Upper lobe of right lung (tissue), 1 donor: Measurements from ENCODE around the gene RACK1. TPM values are rescaled to one million over a fixed set of nuclear protein-coding genes. Genes with fewer than 3 reads are reported as not detected.
A peak's percentile ranks its signal among the peaks of the same experiment; 100 is the strongest.

Experiments
- ATAC-seq: fragments of 200-7000 bp; cut with Tn5 transposase; one replicate; pipeline ENCODE4 v1.9.1; 2020; ENCODE audit warnings: mild to moderate bottlenecking, moderate library complexity
- DNase-seq: peaks from one replicate; pipeline ENCODE4 v3.0.0-alpha.2; 2020
- H3K27ac ChIP-seq: fragments of 200-600 bp; one replicate; pipeline ENCODE4 v1.8.0; 2022
- H3K27me3 ChIP-seq: fragments of 200-600 bp; one replicate; pipeline ENCODE4 v1.8.0; 2022; ENCODE audit warnings: mild to moderate bottlenecking
- H3K36me3 ChIP-seq: fragments of 200-600 bp; one replicate; pipeline ENCODE4 v1.8.0; 2022
- H3K4me1 ChIP-seq: fragments of 200-600 bp; one replicate; pipeline ENCODE4 v1.8.0; 2022
- H3K4me3 ChIP-seq: fragments of 200-600 bp; one replicate; pipeline ENCODE4 v1.8.0; 2022; ENCODE audit warnings: mild to moderate bottlenecking
- H3K9me3 ChIP-seq: fragments of 200-600 bp; one replicate; pipeline ENCODE4 v1.8.0; 2022
- intact Hi-C: fragments of 100-400 bp; cut with DNase I; formaldehyde crosslinking; loops from one replicate; pipeline ENCODE4 v1.11.0; 2022
- total RNA-seq: library from RNA; stranded (reverse); fragmentation: NEBNext Ultra II Directional; extraction: Animal tissue kit (Norgen Biotek cat#: 25700); gene quantifications from one replicate; pipeline ENCODE4 v1.2.1, GENCODE V29; 2021
- TF ChIP-seq, protein P1 (sequence below): fragments of 200-600 bp; IDR thresholded peaks from one replicate; pipeline ENCODE4 v1.8.0; 2022; ENCODE audit warnings: antibody characterized with exemption
- donor health status: DM: no; HTN: yes; CAD: no; lungs with severe emphysema.

RACK1 gene
- total RNA-seq, 1 donor from 2014 or later: 1,155 TPM

DNA sequence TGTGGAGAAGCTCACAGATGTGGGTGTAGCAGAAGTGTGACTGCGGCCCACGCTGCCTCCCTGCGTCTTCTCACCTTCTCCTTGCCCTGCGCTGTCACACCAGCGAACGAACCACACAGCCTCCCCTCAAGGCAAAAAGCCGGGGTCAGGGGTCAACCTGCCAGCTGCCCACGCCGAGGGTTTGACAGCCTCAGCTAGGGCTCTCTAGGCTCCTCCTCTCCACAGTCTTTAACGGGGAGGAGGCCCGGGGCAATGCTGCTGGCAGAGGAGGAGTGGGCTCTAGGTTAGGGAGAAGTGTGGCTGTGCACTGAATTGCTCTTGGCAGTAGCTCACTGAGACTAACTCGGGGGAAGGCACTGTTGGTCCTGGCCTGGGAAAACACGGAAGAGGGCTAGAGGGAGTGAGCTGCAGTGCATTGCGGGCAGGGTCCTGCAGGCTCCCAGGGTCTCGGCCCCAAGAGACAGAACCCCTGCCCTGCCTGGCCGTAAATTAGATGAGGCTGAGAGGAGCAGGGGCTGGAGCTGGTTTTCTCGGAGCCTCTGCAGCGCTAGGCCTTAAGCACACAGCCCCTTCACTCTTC, 21.5 kb upstream of the RACK1 start:
- DNase-seq (no peak), ATAC-seq (no peak)
- TF ChIP-seq, protein P1, sequence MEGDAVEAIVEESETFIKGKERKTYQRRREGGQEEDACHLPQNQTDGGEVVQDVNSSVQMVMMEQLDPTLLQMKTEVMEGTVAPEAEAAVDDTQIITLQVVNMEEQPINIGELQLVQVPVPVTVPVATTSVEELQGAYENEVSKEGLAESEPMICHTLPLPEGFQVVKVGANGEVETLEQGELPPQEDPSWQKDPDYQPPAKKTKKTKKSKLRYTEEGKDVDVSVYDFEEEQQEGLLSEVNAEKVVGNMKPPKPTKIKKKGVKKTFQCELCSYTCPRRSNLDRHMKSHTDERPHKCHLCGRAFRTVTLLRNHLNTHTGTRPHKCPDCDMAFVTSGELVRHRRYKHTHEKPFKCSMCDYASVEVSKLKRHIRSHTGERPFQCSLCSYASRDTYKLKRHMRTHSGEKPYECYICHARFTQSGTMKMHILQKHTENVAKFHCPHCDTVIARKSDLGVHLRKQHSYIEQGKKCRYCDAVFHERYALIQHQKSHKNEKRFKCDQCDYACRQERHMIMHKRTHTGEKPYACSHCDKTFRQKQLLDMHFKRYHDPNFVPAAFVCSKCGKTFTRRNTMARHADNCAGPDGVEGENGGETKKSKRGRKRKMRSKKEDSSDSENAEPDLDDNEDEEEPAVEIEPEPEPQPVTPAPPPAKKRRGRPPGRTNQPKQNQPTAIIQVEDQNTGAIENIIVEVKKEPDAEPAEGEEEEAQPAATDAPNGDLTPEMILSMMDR: no peak
- H3K27ac ChIP-seq: no peak overlapping the region
- H3K4me3 ChIP-seq: no peak overlapping the region
- peaks cover 7% of the 10 kb centered on the region for H3K36me3 ChIP-seq
- no peaks in the 10 kb centered on the region for H3K9me3 ChIP-seq
- intact Hi-C loops: no loop called here
- H3K27me3 ChIP-seq: no peaks in the 10 kb centered on the region
- H3K4me1 ChIP-seq: peaks cover 5% of the 10 kb centered on the region

DNA sequence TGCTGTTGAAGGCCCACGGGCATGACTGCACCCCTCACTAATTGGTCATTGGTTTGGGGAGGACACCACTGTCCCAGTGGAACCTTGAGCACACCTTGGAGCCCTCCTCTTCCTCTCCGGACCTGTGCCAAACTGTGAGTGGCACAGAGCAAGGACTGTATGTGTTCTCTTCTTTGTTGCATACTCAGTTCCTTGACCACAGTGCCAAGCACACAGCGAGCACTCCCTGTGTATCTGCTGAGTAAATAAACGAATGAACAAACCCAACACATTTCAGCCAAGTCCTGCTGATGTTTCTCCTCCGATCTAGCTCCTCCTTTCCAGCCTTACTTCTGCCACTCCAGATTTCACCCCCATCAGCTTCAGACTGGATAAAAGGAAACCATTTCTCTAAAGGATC, 19.9 kb upstream of the RACK1 start:
- intact Hi-C loops: no loop called here

DNA sequence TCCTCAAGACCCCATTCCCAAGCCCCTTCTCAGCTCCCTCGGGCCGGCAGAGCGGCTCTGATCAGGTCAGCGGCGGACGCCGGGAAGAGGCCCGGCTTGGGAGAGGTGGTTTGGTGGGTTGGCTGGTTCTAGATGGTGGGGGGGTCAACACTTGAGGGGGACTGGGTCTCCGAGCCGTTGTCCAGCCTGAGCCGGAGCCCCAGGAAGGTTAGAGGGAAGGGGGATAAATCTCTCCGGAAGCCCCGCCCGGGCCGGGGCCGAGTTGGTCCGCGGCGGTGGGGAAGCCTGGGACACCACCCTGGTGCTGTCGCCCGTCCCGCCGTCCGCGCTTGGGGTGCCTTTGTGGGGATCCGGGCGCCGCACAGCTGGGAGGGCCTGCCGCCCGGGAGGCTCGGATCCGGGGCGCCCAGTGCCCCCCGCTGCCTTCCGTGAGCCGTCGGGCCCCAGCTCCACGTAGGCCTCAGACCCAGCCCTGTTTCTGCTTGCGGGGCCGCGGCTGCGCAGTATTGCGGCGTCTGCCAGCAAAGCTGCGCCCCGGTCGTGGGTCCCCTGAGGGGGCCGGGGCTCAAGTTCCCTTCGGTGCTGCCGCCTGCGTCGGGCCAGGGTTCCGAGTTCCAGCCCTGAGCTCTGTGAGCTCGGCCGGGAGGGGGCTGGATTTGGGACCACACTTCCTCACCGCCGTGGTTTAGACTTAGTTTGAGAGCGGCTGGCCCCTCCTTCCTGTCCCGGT, 17.8 kb upstream of the RACK1 start:
- DNase-seq: peak; percentile 88
- H3K36me3 ChIP-seq: peaks cover 7% of the 10 kb centered on the region
- peak; percentile 75 for ATAC-seq
- peak overlapping the region; percentile 100 for H3K27ac ChIP-seq
- no peaks in the 10 kb centered on the region for H3K27me3 ChIP-seq
- H3K4me1 ChIP-seq: peaks cover 40% of the 10 kb centered on the region
- H3K4me3 ChIP-seq: peak overlapping the region; percentile 93
- H3K9me3 ChIP-seq: no peaks in the 10 kb centered on the region
- intact Hi-C loops: no loop called here
- TF ChIP-seq, protein P1: no peak

More for the DNA sequence above, 19.9 kb upstream of the RACK1 start:
- no peak for ATAC-seq
- peaks cover 20% of the 10 kb centered on the region for H3K4me1 ChIP-seq
- peaks cover 7% of the 10 kb centered on the region for H3K36me3 ChIP-seq
- H3K9me3 ChIP-seq: no peaks in the 10 kb centered on the region
- H3K27me3 ChIP-seq: no peaks in the 10 kb centered on the region
- no peak for DNase-seq
- TF ChIP-seq, protein P1: no peak
- no peak overlapping the region for H3K4me3 ChIP-seq
- H3K27ac ChIP-seq: no peak overlapping the region

DNA sequence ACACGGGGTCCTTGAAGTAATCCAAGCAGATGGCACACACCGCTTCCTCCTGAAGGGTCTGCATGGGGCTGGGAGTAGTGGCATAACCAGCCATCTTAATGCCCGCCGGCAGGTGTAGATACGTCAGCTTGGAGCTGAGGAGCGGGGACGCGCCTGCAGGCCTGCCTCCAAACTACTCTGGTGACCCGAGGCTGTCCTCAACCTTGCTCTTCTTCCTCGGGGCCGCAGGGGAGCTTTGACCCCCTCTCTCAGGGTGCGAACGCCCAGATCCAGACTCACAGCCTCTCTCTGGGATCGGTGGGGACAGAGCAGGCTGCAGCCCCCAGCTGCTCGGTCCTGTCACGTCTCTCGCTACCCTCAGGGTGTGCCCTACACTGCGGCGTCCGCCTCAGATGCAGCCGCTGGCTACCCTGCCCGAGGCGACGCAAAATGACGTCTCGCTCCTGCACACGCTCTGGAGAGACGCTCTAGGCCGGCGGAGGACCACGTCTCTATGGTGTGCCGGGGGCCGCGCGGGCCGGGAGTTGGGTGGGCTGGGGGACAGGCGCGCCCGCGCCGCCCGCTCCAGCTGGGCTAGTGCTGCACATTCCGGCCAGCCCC, 17.1 kb upstream of the RACK1 start, which contains the start of gene TRIM52:
TSS of gene TRIM52 (minus strand) at position 424 of the 600 bp plus-strand sequence. CDS start at position 94, 330 bp downstream.
- intact Hi-C loops: no loop called here
- ATAC-seq (peak; percentile 95), DNase-seq (peak; percentile 96)
- TF ChIP-seq, protein P1: no peak
- Histone ChIP-seq H3K27ac (peak within 1 kb of the TSS; percentile 100), H3K9me3 (no peaks in the 10 kb centered on the region), H3K4me3 (peak within 1 kb of the TSS; percentile 93), H3K27me3 (no peaks in the 10 kb centered on the region), H3K36me3 (peaks cover 7% of the 10 kb centered on the region), H3K4me1 (peaks cover 45% of the 10 kb centered on the region)

DNA sequence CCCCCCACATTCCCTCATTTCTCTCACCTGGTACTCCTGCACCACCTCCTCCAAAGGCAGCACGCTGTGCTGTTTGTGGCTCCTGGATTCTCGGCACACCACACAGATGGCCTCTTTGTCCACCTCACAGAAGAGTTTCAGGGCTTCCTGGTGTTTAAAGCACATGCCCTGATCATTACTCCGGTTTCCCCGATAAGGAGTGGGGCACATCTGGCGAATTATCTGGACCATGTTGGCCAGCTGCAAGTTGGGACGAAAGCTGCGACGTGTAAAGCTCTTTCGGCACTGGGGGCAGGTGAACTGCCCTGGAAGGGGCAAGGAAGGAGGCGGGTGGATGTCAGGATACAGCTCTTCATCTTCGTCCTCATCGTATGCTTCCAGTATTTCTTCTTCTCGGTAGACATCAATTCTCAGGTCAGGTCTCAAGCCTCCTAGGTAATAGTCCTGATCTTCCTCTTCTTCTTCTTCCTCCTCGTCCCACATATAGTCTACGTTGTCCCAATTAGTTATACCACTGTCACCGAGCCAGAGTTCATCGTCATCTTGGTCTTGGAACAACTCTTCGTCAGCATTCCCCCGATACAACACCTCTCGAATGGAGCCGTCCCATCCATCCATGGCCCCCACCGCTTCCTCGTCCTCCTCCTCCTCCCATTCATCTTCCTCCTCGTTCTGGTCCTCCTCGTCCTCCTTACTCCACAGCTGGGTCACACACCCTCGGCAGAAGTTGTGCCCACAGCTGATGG, 16.4 kb upstream of the RACK1 start:
- H3K4me1 ChIP-seq: peaks cover 51% of the 10 kb centered on the region
- peak overlapping the region; percentile 100 for H3K27ac ChIP-seq
- DNase-seq: no peak

More for the DNA sequence above, 16.4 kb upstream of the RACK1 start:
- no peaks in the 10 kb centered on the region for H3K27me3 ChIP-seq
- no peaks in the 10 kb centered on the region for H3K9me3 ChIP-seq
- intact Hi-C loops: no loop called here
- TF ChIP-seq, protein P1: no peak
- peaks cover 7% of the 10 kb centered on the region for H3K36me3 ChIP-seq
- H3K4me3 ChIP-seq: peak overlapping the region; percentile 93
- no peak for ATAC-seq
